ENCODE measurements around the gene ALOX15B.
"Not testable (repeated sequence)": the region's sequence is repeated elsewhere in the genome, so short reads cannot be mapped to it uniquely, and the experiment has no call there.

ALOX15B gene

GRCh38 chr17:8074554-8074953, 35.7 kb downstream of the ALOX15B start:
- Histone ChIP-seq H3K27me3 (ENCODE audit: insufficient read depth, poor library complexity, severe bottlenecking) (no peaks in the 10 kb centered on the region), H3K9me3 (ENCODE audit: severe bottlenecking) (no peaks in the 10 kb centered on the region), H3K27ac (ENCODE audit: poor library complexity, severe bottlenecking) (no peak overlapping the region), H3K36me3 (ENCODE audit: low read depth) (no peaks in the 10 kb centered on the region), H3K4me1 (ENCODE audit: insufficient read depth, poor library complexity, severe bottlenecking) (no peaks in the 10 kb centered on the region), H3K4me3 (ENCODE audit: severe bottlenecking) (no peak overlapping the region)
- DNase-seq (ENCODE audit: low spot score) (no peak), ATAC-seq (ENCODE audit: low read depth) (no peak)
- TF ChIP-seq, protein P1, sequence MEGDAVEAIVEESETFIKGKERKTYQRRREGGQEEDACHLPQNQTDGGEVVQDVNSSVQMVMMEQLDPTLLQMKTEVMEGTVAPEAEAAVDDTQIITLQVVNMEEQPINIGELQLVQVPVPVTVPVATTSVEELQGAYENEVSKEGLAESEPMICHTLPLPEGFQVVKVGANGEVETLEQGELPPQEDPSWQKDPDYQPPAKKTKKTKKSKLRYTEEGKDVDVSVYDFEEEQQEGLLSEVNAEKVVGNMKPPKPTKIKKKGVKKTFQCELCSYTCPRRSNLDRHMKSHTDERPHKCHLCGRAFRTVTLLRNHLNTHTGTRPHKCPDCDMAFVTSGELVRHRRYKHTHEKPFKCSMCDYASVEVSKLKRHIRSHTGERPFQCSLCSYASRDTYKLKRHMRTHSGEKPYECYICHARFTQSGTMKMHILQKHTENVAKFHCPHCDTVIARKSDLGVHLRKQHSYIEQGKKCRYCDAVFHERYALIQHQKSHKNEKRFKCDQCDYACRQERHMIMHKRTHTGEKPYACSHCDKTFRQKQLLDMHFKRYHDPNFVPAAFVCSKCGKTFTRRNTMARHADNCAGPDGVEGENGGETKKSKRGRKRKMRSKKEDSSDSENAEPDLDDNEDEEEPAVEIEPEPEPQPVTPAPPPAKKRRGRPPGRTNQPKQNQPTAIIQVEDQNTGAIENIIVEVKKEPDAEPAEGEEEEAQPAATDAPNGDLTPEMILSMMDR (IDR thresholded peaks at IDR 0.05; ENCODE audit: poor library complexity, severe bottlenecking): no peak

DNA sequence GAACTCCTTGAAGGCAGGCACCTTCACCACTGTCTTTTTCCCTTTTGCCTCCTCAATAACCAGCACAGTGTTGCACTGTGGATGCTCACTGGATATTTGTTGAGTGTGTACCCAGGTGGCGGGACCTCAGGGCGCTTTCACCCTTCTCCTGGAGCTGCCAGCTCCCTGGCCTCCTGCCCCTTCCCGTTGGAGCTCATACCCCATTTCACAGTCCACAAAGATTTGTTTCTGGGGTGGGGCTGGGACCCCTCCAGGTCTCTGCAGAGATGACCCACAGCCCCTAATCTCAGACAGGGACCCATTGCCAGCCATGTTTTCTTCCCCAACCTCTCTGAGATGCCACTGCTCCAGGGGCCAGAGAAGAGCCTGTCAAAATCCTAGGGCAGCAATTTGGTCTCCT, 36.2 kb downstream of the ALOX15B start:
- TF ChIP-seq, protein P1 (IDR thresholded peaks at IDR 0.05; ENCODE audit: poor library complexity, severe bottlenecking): no peak
- Histone ChIP-seq H3K27ac (ENCODE audit: poor library complexity, severe bottlenecking) (no peak overlapping the region), H3K9me3 (ENCODE audit: severe bottlenecking) (no peaks in the 10 kb centered on the region), H3K4me1 (ENCODE audit: insufficient read depth, poor library complexity, severe bottlenecking) (no peaks in the 10 kb centered on the region), H3K27me3 (ENCODE audit: insufficient read depth, poor library complexity, severe bottlenecking) (no peaks in the 10 kb centered on the region), H3K36me3 (ENCODE audit: low read depth) (no peaks in the 10 kb centered on the region), H3K4me3 (ENCODE audit: severe bottlenecking) (no peak overlapping the region)
- DNase-seq (ENCODE audit: low spot score) (no peak), ATAC-seq (ENCODE audit: low read depth) (no peak)

- Histone ChIP-seq H3K27me3 (ENCODE audit: insufficient read depth, poor library complexity, severe bottlenecking) (no peaks in the 10 kb centered on the region), H3K4me1 (ENCODE audit: insufficient read depth, poor library complexity, severe bottlenecking) (no peaks in the 10 kb centered on the region), H3K9me3 (ENCODE audit: severe bottlenecking) (no peaks in the 10 kb centered on the region), H3K4me3 (ENCODE audit: severe bottlenecking) (no peak overlapping the region), H3K36me3 (ENCODE audit: low read depth) (no peaks in the 10 kb centered on the region), H3K27ac (ENCODE audit: poor library complexity, severe bottlenecking) (no peak overlapping the region)
- TF ChIP-seq, protein P1 (IDR thresholded peaks at IDR 0.05; ENCODE audit: poor library complexity, severe bottlenecking): no peak
- no peak for DNase-seq (ENCODE audit: low spot score)
- ATAC-seq (ENCODE audit: low read depth): no peak
These were observed 36.9 kb downstream of the ALOX15B start for GRCh38 chr17:8075574-8076342.

GRCh38 chr17:8076502-8077266, 37.8 kb downstream of the ALOX15B start:
- no peak overlapping the region for H3K27ac ChIP-seq (ENCODE audit: poor library complexity, severe bottlenecking)
- H3K36me3 ChIP-seq (ENCODE audit: low read depth): no peaks in the 10 kb centered on the region
- H3K27me3 ChIP-seq (ENCODE audit: insufficient read depth, poor library complexity, severe bottlenecking): no peaks in the 10 kb centered on the region
- TF ChIP-seq, protein P1 (IDR thresholded peaks at IDR 0.05; ENCODE audit: poor library complexity, severe bottlenecking): no peak
- ATAC-seq (ENCODE audit: low read depth) (no peak), DNase-seq (ENCODE audit: low spot score) (no peak)
- H3K9me3 ChIP-seq (ENCODE audit: severe bottlenecking): no peaks in the 10 kb centered on the region
- no peak overlapping the region for H3K4me3 ChIP-seq (ENCODE audit: severe bottlenecking)
- no peaks in the 10 kb centered on the region for H3K4me1 ChIP-seq (ENCODE audit: insufficient read depth, poor library complexity, severe bottlenecking)

DNA sequence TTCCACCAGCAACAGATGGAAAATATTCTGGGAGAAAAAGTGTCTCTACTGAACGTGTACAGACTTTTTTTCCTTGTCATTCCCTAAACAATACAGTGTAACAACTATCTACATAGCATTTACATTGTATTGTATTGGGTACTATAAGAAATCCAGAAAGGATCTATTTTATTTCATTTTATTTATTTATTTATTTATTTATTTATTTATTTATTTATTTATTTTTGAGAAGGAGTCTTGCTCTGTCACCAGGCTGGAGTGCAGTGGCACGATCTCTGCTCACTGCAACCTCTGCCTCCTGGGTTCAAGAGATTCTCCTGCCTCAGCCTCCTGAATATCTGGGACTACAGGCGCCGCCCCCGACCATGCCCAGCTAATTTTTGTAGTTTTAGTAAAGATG, 39.1 kb downstream of the ALOX15B start:
- H3K27ac ChIP-seq (ENCODE audit: poor library complexity, severe bottlenecking); H3K4me1 ChIP-seq (ENCODE audit: insufficient read depth, poor library complexity, severe bottlenecking); ATAC-seq (ENCODE audit: low read depth); H3K27me3 ChIP-seq (ENCODE audit: insufficient read depth, poor library complexity, severe bottlenecking); H3K9me3 ChIP-seq (ENCODE audit: severe bottlenecking); H3K4me3 ChIP-seq (ENCODE audit: severe bottlenecking); DNase-seq (ENCODE audit: low spot score); H3K36me3 ChIP-seq (ENCODE audit: low read depth): not testable (repeated sequence)

Measured in RWPE2 (cell line).